ENCODE results near the gene POLA1. TPM values are rescaled to one million over a fixed set of nuclear protein-coding genes. Genes with fewer than 3 reads are reported as not detected.
A peak's percentile ranks its signal among the peaks of the same experiment; 100 is the strongest.

Gene POLA1
- total and polyA plus RNA-seq, 2 donors = 3.5 to 21.1 TPM

GRCh38 chrX:24955372-24955930 is 261.7 kb downstream of the POLA1 start:
- Histone ChIP-seq H3K27ac (ENCODE audit: low read depth in 1 of 2, low read length in 1 of 2) (peak overlapping the region in 1 of 2 donors; percentile 15), H3K36me3 (ENCODE audit: control insufficient read depth in 2 of 2, insufficient read depth in 2 of 2, low read length in 1 of 2) (no peaks in the 10 kb centered on the region), H3K4me1 (ENCODE audit: control insufficient read depth in 2 of 2, insufficient read depth in 2 of 2, low read length in 2 of 2) (peaks cover 0 to 11% of the 10 kb centered on the region in 2 donors), H3K4me3 (ENCODE audit: low read length in 2 of 2) (no peak overlapping the region), H3K9me3 (ENCODE audit: control insufficient read depth in 2 of 2, insufficient read depth in 1 of 2, low read length in 1 of 2) (no peaks in the 10 kb centered on the region), H3K27me3 (ENCODE audit: control insufficient read depth in 2 of 2, insufficient read depth in 1 of 2, low read length in 1 of 2) (no peaks in the 10 kb centered on the region)
- DNase-seq (ENCODE audit: low read depth in 6 of 9, low spot score in 9 of 9) = peak; percentile 12 to 77 (median 38)
- WGBS = 9% methylated on average over 2 of the region's 2 CpGs

GRCh38 chrX:24956828-24957227 is 263.1 kb downstream of the POLA1 start:
- no peaks in the 10 kb centered on the region for H3K9me3 ChIP-seq (ENCODE audit: control insufficient read depth in 2 of 2, insufficient read depth in 1 of 2, low read length in 1 of 2)
- H3K36me3 ChIP-seq (ENCODE audit: control insufficient read depth in 2 of 2, insufficient read depth in 2 of 2, low read length in 1 of 2) = no peaks in the 10 kb centered on the region
- H3K27ac ChIP-seq (ENCODE audit: low read depth in 1 of 2, low read length in 1 of 2) = no peak overlapping the region
- no peak overlapping the region for H3K4me3 ChIP-seq (ENCODE audit: low read length in 2 of 2)
- no peaks in the 10 kb centered on the region for H3K27me3 ChIP-seq (ENCODE audit: control insufficient read depth in 2 of 2, insufficient read depth in 1 of 2, low read length in 1 of 2)
- no peak for DNase-seq (ENCODE audit: low read depth in 6 of 9, low spot score in 9 of 9)
- peaks cover 0 to 11% of the 10 kb centered on the region in 2 donors for H3K4me1 ChIP-seq (ENCODE audit: control insufficient read depth in 2 of 2, insufficient read depth in 2 of 2, low read length in 2 of 2)

DNA sequence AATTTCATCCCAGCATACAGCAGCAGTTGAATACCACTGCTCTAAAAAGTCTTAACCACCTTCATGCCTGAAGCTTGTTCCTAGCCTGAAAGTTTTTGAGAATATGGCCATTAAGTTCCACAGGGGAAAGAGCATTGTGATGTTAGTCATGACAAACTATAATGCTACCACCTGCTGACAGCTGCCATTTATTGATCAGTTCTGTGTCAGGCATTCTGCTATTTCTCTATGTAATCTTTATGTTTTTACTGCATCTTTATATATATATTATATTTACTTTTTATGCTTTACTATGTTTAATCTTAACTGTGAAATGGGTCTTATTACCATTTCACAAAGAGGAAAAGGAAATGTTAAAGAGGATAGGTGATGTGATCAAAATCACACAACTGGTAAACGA is 268.1 kb downstream of the POLA1 start:
- no peak for DNase-seq (ENCODE audit: low read depth in 6 of 9, low spot score in 9 of 9)
- H3K9me3 ChIP-seq (ENCODE audit: control insufficient read depth in 2 of 2, insufficient read depth in 1 of 2, low read length in 1 of 2) = no peaks in the 10 kb centered on the region
- H3K4me3 ChIP-seq (ENCODE audit: low read length in 2 of 2) = no peak overlapping the region
- no peaks in the 10 kb centered on the region for H3K36me3 ChIP-seq (ENCODE audit: control insufficient read depth in 2 of 2, insufficient read depth in 2 of 2, low read length in 1 of 2)
- H3K27me3 ChIP-seq (ENCODE audit: control insufficient read depth in 2 of 2, insufficient read depth in 1 of 2, low read length in 1 of 2) = no peaks in the 10 kb centered on the region
- no peaks in the 10 kb centered on the region for H3K4me1 ChIP-seq (ENCODE audit: control insufficient read depth in 2 of 2, insufficient read depth in 2 of 2, low read length in 2 of 2)
- WGBS = 92% methylated on average over 1 of the region's 1 CpG
- H3K27ac ChIP-seq (ENCODE audit: low read depth in 1 of 2, low read length in 1 of 2) = no peak overlapping the region

DNA sequence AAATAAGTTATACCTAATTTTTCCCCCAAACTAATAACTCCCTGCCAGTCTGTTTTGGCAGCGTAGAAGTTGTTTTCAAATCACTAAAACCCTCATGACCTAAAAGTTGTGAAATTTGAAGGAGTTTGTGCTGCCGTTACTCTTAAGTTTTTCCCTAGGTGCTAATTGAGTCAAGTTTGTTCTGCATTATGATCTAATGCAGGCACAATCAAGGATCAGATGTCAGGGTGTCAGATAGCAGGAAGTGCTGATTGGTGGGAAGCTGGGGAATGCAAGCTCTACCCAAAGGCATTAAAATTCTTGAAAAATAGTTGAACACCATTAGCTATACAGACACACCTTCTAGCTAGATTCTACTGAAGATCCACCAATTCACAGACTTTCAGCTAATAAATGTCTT is 270.1 kb downstream of the POLA1 start:
- WGBS = 98% methylated on average over 2 of the region's 2 CpGs

DNA sequence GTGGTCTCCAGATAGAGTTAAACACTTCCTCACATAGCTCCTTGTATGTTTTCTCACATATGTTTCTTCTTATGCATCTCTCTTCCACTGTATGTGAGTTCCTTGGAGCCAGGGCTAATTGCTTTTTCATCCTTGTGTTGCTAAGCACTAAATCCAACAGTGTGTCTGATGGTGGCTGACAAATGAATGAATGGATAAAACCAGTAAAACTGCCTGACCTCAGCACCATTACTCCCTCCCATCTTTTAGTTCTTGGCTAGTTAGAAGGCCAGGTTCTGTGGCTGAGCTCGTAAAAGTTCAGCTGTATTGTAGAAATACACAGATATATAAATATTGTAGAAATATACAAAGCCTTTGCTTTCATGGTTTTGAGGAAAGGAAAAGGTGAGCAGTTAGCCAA is 271.7 kb downstream of the POLA1 start:
- H3K27ac ChIP-seq (ENCODE audit: low read depth in 1 of 2, low read length in 1 of 2) = no peak overlapping the region
- no peak for DNase-seq (ENCODE audit: low read depth in 6 of 9, low spot score in 9 of 9)
- no peak overlapping the region for H3K4me3 ChIP-seq (ENCODE audit: low read length in 2 of 2)
- WGBS = 100% methylated on average over 1 of the region's 1 CpG
- H3K36me3 ChIP-seq (ENCODE audit: control insufficient read depth in 2 of 2, insufficient read depth in 2 of 2, low read length in 1 of 2) = no peaks in the 10 kb centered on the region
- no peaks in the 10 kb centered on the region for H3K4me1 ChIP-seq (ENCODE audit: control insufficient read depth in 2 of 2, insufficient read depth in 2 of 2, low read length in 2 of 2)
- H3K9me3 ChIP-seq (ENCODE audit: control insufficient read depth in 2 of 2, insufficient read depth in 1 of 2, low read length in 1 of 2) = no peaks in the 10 kb centered on the region
- no peaks in the 10 kb centered on the region for H3K27me3 ChIP-seq (ENCODE audit: control insufficient read depth in 2 of 2, insufficient read depth in 1 of 2, low read length in 1 of 2)

More for the DNA sequence above, 270.1 kb downstream of the POLA1 start:
- H3K9me3 ChIP-seq (ENCODE audit: control insufficient read depth in 2 of 2, insufficient read depth in 1 of 2, low read length in 1 of 2) = no peaks in the 10 kb centered on the region
- H3K4me1 ChIP-seq (ENCODE audit: control insufficient read depth in 2 of 2, insufficient read depth in 2 of 2, low read length in 2 of 2) = no peaks in the 10 kb centered on the region
- no peaks in the 10 kb centered on the region for H3K36me3 ChIP-seq (ENCODE audit: control insufficient read depth in 2 of 2, insufficient read depth in 2 of 2, low read length in 1 of 2)
- H3K27ac ChIP-seq (ENCODE audit: low read depth in 1 of 2, low read length in 1 of 2) = no peak overlapping the region
- no peaks in the 10 kb centered on the region for H3K27me3 ChIP-seq (ENCODE audit: control insufficient read depth in 2 of 2, insufficient read depth in 1 of 2, low read length in 1 of 2)
- no peak overlapping the region for H3K4me3 ChIP-seq (ENCODE audit: low read length in 2 of 2)
- no peak for DNase-seq (ENCODE audit: low read depth in 6 of 9, low spot score in 9 of 9)

DNA sequence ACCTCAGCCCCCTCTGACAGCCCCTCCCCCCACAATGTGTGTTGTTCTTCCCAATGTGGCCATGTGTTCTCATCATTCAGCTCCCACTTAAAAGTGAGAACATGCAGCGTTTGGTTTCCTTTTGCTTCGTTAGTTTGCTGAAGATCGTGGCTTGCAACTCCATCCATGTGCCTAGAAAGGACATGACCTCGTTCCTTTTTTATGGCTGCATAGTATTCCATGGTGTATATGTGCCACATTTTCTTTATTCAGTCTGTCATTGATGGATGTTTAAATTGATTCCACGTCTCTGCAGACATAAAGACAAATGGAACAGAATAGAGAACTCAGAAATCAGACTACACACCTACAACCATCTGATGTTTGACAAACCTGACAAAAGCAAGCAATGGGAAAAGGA is 276.1 kb downstream of the POLA1 start:
- Histone ChIP-seq H3K4me3 (ENCODE audit: low read length in 2 of 2) (no peak overlapping the region), H3K9me3 (ENCODE audit: control insufficient read depth in 2 of 2, insufficient read depth in 1 of 2, low read length in 1 of 2) (no peaks in the 10 kb centered on the region), H3K4me1 (ENCODE audit: control insufficient read depth in 2 of 2, insufficient read depth in 2 of 2, low read length in 2 of 2) (no peaks in the 10 kb centered on the region), H3K27me3 (ENCODE audit: control insufficient read depth in 2 of 2, insufficient read depth in 1 of 2, low read length in 1 of 2) (no peaks in the 10 kb centered on the region), H3K36me3 (ENCODE audit: control insufficient read depth in 2 of 2, insufficient read depth in 2 of 2, low read length in 1 of 2) (no peaks in the 10 kb centered on the region), H3K27ac (ENCODE audit: low read depth in 1 of 2, low read length in 1 of 2) (no peak overlapping the region)
- WGBS = 97% methylated on average over 5 of the region's 5 CpGs
- DNase-seq (ENCODE audit: low read depth in 6 of 9, low spot score in 9 of 9) = no peak

DNA sequence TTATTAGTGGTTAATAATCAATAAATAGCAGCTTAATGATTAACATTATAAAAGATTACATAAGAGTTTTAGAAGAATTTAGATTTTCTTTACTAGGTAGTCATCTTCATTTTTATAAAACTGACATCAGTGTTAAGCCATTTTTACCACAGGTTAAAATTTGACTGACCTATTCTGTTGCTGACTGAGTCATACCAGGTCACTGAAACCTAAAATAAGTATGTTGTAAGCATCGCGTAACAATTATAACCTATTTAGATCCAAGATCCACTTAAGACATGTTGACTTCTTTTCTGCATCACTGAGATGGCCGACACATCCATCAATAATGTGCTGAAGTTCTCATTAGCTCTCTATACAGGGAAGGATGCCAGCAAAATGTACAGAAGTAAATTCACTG is 285.4 kb downstream of the POLA1 start:
- Histone ChIP-seq H3K27ac (ENCODE audit: low read depth in 1 of 2, low read length in 1 of 2) (no peak overlapping the region), H3K4me3 (ENCODE audit: low read length in 2 of 2) (no peak overlapping the region), H3K27me3 (ENCODE audit: control insufficient read depth in 2 of 2, insufficient read depth in 1 of 2, low read length in 1 of 2) (no peaks in the 10 kb centered on the region), H3K9me3 (ENCODE audit: control insufficient read depth in 2 of 2, insufficient read depth in 1 of 2, low read length in 1 of 2) (no peaks in the 10 kb centered on the region), H3K4me1 (ENCODE audit: control insufficient read depth in 2 of 2, insufficient read depth in 2 of 2, low read length in 2 of 2) (no peaks in the 10 kb centered on the region), H3K36me3 (ENCODE audit: control insufficient read depth in 2 of 2, insufficient read depth in 2 of 2, low read length in 1 of 2) (no peaks in the 10 kb centered on the region)
- DNase-seq (ENCODE audit: low read depth in 6 of 9, low spot score in 9 of 9) = no peak
- 93% methylated on average over 3 of the region's 3 CpGs for WGBS

- 95% methylated on average over 3 of the region's 3 CpGs for WGBS
- no peaks in the 10 kb centered on the region for H3K4me1 ChIP-seq (ENCODE audit: control insufficient read depth in 2 of 2, insufficient read depth in 2 of 2, low read length in 2 of 2)
- no peaks in the 10 kb centered on the region for H3K27me3 ChIP-seq (ENCODE audit: control insufficient read depth in 2 of 2, insufficient read depth in 1 of 2, low read length in 1 of 2)
- H3K9me3 ChIP-seq (ENCODE audit: control insufficient read depth in 2 of 2, insufficient read depth in 1 of 2, low read length in 1 of 2) = no peaks in the 10 kb centered on the region
- H3K36me3 ChIP-seq (ENCODE audit: control insufficient read depth in 2 of 2, insufficient read depth in 2 of 2, low read length in 1 of 2) = no peaks in the 10 kb centered on the region
- DNase-seq (ENCODE audit: low read depth in 6 of 9, low spot score in 9 of 9) = no peak
- H3K4me3 ChIP-seq (ENCODE audit: low read length in 2 of 2) = no peak overlapping the region
- no peak overlapping the region for H3K27ac ChIP-seq (ENCODE audit: low read depth in 1 of 2, low read length in 1 of 2)
These were observed 287.3 kb downstream of the POLA1 start for GRCh38 chrX:24981030-24981429.

DNA sequence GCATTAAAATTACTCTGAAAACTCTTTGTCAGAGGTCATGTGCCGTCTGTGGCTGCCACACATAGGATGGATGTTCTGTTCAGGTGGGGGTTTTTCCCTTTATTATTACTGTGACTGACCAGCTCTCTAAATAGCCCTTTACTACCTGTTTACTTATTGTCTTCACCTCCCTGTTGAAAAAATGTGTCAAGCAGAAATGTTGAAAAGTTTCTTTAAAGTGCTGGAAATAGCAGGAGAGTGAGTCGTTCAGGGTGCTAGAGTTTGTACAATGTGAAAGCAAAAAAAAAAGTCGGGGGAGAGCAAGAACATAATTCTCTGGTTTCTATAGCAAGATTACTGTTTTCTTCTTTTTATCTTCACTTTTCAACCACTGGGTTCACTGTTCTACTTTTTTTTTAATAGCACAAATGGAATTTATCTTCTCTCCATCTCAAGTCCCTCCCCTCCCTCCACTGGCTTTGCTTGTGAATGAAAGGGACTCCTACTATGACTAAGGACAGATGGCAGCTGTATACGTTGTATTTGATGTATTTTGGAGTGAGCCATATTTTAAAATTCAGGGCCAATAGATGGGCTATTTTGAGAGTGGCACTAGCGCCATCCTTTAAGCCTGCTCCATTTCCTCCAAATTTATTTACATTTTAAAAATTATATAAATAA is 288.7 kb downstream of the POLA1 start:
- H3K4me1 ChIP-seq (ENCODE audit: control insufficient read depth in 2 of 2, insufficient read depth in 2 of 2, low read length in 2 of 2) = no peaks in the 10 kb centered on the region
- no peaks in the 10 kb centered on the region for H3K27me3 ChIP-seq (ENCODE audit: control insufficient read depth in 2 of 2, insufficient read depth in 1 of 2, low read length in 1 of 2)
- H3K4me3 ChIP-seq (ENCODE audit: low read length in 2 of 2) = no peak overlapping the region
- no peaks in the 10 kb centered on the region for H3K9me3 ChIP-seq (ENCODE audit: control insufficient read depth in 2 of 2, insufficient read depth in 1 of 2, low read length in 1 of 2)
- no peak for DNase-seq (ENCODE audit: low read depth in 6 of 9, low spot score in 9 of 9)
- 87% methylated on average over 5 of the region's 5 CpGs for WGBS
- no peak overlapping the region for H3K27ac ChIP-seq (ENCODE audit: low read depth in 1 of 2, low read length in 1 of 2)
- no peaks in the 10 kb centered on the region for H3K36me3 ChIP-seq (ENCODE audit: control insufficient read depth in 2 of 2, insufficient read depth in 2 of 2, low read length in 1 of 2)
